Heart left ventricle (tissue), 16 donors: ENCODE measurements around the gene BTBD2. TPM values are rescaled to one million over a fixed set of nuclear protein-coding genes. Genes with fewer than 3 reads are reported as not detected.

Experiments used
- ATAC-seq, 4 donors: fragments of 200-7000 bp; cut with Tn5 transposase; one replicate each; pipeline ENCODE4 v1.9.1; 2020 to 2022; ENCODE audit warnings: moderate library complexity in 4 of 4, mild to moderate bottlenecking in 3 of 4, moderate number of reproducible peaks in 1 of 4
- DNase-seq, 5 donors: peaks; one replicate each; pipeline ENCODE4 v3.0.0-alpha.2; 2020
- H3K27ac ChIP-seq, 12 donors: fragments of 200-600 bp; sonication (generic) in 4 of 12; one replicate each; pipeline versions ENCODE4 v1.5.0 to v1.8.0; 2016 to 2022; ENCODE audit warnings: mild to moderate bottlenecking in 2 of 12
- H3K27me3 ChIP-seq, 9 donors: fragments of 200-600 bp; sonication (generic) in 2 of 9; one replicate each; pipeline versions ENCODE4 v1.5.1 to v1.8.0; 2016 to 2022; ENCODE audit warnings: mild to moderate bottlenecking in 3 of 9
- H3K36me3 ChIP-seq, 9 donors: fragments of 200-600 bp; sonication (generic) in 2 of 9; one replicate each; pipeline versions ENCODE4 v1.5.0 to v1.8.0; 2018 to 2022; ENCODE audit warnings: mild to moderate bottlenecking in 2 of 9
- H3K4me1 ChIP-seq, 12 donors: fragments of 200-600 bp; sonication (generic) in 4 of 12; one replicate each; pipeline versions ENCODE4 v1.5.0 to v1.8.0; 2016 to 2022; ENCODE audit warnings: mild to moderate bottlenecking in 3 of 12
- H3K4me3 ChIP-seq, 12 donors: fragments of 200-600 bp; sonication (generic) in 4 of 12; one replicate each; pipeline versions ENCODE4 v1.5.0 to v1.8.0; 2017 to 2022; ENCODE audit warnings: mild to moderate bottlenecking in 9 of 12, moderate library complexity in 4 of 12
- H3K9me3 ChIP-seq, 12 donors: fragments of 200-600 bp; sonication (generic) in 4 of 12; one replicate each; pipeline versions ENCODE4 v1.5.0 to v1.8.0; 2016 to 2022; ENCODE audit warnings: mild to moderate bottlenecking in 1 of 12
- POLR2A ChIP-seq, 2 donors: fragments of 450-650 bp; IDR thresholded peaks; one replicate each; pipeline ENCODE4 v1.6.1; 2017; ENCODE audit warnings: antibody characterized with exemption in 2 of 2, mild to moderate bottlenecking in 2 of 2, moderate library complexity in 2 of 2
- WGBS, 4 donors: extraction: QIAGEN DNeasy Blood & Tissue Kit in 2 of 4; methylation state at CpG; one replicate each; pipeline versions ENCODE4 v1.1.5 to v1.1.7; 2013 to 2018; 5-methylcytosine and 5-hydroxymethylcytosine counted together
- intact Hi-C, 10 donors: fragments of 100-400 bp; cut with DNase I; formaldehyde crosslinking; loops; one replicate each; pipeline versions ENCODE4 v1.11.1 to v1.14.2; 2022
- polyA plus RNA-seq, 2 donors: library from polyadenylated mRNA; stranded (reverse); fragments of 200-250 nt; gene quantifications; one replicate each; pipeline ENCODE4 v1.2.3, GENCODE V29; 2013
- total RNA-seq, 9 donors: library from RNA; depleted of rRNA in 2 of 9; stranded (reverse); fragments of >200 nt in 2 of 9; fragmentation: NEBNext Ultra II Directional in 3 of 9; extraction: Animal tissue kit (Norgen Biotek cat#: 25700) in 3 of 9; gene quantifications; one replicate each; pipeline versions ENCODE4 v1.1.0 to v1.2.4, GENCODE V29; 2016 to 2023
- TF ChIP-seq, protein P1 (sequence below), 12 donors: fragments of 200-600 bp; sonication (generic) in 4 of 12; IDR thresholded peaks; one replicate each; pipeline versions ENCODE4 v1.5.0 to v1.8.0; 2018 to 2022; ENCODE audit warnings: antibody characterized with exemption in 12 of 12, mild to moderate bottlenecking in 5 of 12
- donor health status: ischemic (EF 13 %, LVEDD 7.1; RV severe dilation, severe dysfunction).
- donor health status: healthy with polysubstance abuse.
- donor health status: DM: no; HTN: yes; CAD: no.
- donor health status: DM: no; HTN: no; CAD: no.
- donor health status: ischemic (EF 25% LVEDD 6.9; RV normal size, moderate dysfunction).
- donor health status: ischemic (EF 25% LVEDD 5.7; RV mildly dilated, moderate dysfunction).
- donor health status: healthy.
- donor health status: DM: yes; HTN: yes; CAD: no.
- donor health status: ischemic (EF 35%, LVEDD 5.7; RV mildly dilated, moderate dysfunction).
- donor health status: nonischemic (EF 11% LVEDD 7.7; RV severe dilation, severe dysfunction).
- donor health status: DM: yes; HTN: yes; CAD: no.
- donor health status: PGD.
- donor health status: ischemic (EF 29% LVEDD 5.4; RV normal size, mild dysfunction).
- donor health status: nonischemic (EF 23%, LVEDD 6.1; RV moderate dilation, normal function).

Gene BTBD2
- total and polyA plus RNA-seq, 11 donors: 39.4 to 81.8 (median 51.8) TPM

DNA sequence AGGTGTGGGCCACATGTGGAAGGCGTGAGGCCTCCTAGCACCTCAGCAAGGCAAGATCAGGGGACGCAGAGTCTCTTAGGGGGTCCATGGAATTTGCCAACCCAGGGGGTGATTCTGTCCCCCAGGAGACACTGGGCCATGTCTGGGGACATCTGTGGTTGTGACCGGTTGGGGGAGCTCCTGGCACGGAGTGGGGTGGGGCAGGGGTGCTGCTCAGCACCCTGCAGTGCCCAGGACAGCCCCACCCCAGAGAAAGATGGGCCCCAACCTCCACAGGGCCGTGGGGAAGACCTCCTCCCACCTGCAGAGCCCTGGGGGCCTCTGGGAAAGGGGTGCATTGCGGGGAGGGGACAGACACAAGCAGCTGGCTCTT lies 31.5 kb upstream of the BTBD2 start:
- Histone ChIP-seq H3K27ac (peak overlapping the region in 11 of 12 donors; percentile 36 to 99 (median 95)), H3K27me3 (no peaks in the 10 kb centered on the region), H3K9me3 (no peaks in the 10 kb centered on the region), H3K36me3 (peaks cover 0 to 59% (median 34%) of the 10 kb centered on the region in 9 donors), H3K4me1 (peaks cover 30 to 87% (median 84%) of the 10 kb centered on the region in 12 donors), H3K4me3 (no peak overlapping the region)
- ATAC-seq (no peak), DNase-seq (no peak)
- TF ChIP-seq POLR2A (IDR thresholded peaks at IDR 0.05): no peak
- TF ChIP-seq, protein P1, sequence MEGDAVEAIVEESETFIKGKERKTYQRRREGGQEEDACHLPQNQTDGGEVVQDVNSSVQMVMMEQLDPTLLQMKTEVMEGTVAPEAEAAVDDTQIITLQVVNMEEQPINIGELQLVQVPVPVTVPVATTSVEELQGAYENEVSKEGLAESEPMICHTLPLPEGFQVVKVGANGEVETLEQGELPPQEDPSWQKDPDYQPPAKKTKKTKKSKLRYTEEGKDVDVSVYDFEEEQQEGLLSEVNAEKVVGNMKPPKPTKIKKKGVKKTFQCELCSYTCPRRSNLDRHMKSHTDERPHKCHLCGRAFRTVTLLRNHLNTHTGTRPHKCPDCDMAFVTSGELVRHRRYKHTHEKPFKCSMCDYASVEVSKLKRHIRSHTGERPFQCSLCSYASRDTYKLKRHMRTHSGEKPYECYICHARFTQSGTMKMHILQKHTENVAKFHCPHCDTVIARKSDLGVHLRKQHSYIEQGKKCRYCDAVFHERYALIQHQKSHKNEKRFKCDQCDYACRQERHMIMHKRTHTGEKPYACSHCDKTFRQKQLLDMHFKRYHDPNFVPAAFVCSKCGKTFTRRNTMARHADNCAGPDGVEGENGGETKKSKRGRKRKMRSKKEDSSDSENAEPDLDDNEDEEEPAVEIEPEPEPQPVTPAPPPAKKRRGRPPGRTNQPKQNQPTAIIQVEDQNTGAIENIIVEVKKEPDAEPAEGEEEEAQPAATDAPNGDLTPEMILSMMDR (IDR thresholded peaks at IDR 0.05): no peak
- intact Hi-C loops: no loop called here
- 76 to 85% (median 80%) methylated on average over 6 of the region's 6 CpGs for WGBS, 4 donors

DNA sequence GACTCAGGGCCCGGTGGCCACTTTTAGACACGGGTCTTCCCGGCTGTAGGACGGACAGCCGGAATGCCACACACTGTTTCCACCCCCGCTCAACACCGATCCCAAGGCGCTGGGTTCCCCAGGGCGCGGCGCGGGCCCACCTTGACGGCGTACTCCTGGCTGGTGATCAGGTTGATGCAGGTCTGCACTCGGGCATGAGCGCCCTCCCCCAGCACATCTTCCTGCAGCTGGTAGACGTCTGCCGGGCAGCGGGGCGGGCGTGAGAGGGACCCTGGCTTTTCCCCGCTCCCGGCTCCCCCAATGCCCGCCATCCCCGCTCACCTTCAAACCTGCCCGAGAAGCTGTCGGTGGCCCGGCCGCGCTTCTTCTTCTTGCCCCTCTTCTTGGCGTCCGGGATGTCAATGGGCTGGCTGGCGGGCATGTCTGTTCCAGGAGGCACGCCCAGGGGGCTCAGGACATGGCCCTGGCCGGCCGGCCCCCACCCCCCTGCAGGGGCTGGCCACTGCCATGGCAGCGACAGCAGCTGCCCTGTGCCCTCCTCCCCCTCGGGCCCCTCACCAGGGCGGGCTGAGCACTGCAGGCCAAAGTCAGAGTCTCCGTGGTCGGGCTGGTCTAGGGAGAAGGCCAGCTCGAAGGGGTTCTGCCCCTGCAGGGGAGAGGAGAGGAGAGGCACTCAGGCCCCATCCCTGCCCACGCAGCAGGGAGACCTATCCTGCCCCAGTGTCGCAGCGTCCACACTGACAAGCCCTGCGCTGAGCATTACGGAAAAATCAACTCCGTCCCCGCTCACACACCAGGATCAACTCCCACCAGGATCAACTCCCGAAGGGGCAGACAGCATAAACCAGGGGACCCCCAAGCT lies 30.8 kb upstream of the BTBD2 start:
- intact Hi-C loops: no loop called here
- DNase-seq: no peak
- TF ChIP-seq POLR2A (IDR thresholded peaks at IDR 0.05): no peak
- TF ChIP-seq, protein P1 (IDR thresholded peaks at IDR 0.05): no peak
- H3K36me3 ChIP-seq: peaks cover 0 to 65% (median 40%) of the 10 kb centered on the region in 9 donors
- H3K4me1 ChIP-seq: peaks cover 33 to 86% (median 83%) of the 10 kb centered on the region in 12 donors
- no peaks in the 10 kb centered on the region for H3K27me3 ChIP-seq
- no peak for ATAC-seq
- H3K4me3 ChIP-seq: no peak overlapping the region
- H3K9me3 ChIP-seq: no peaks in the 10 kb centered on the region
- H3K27ac ChIP-seq: peak overlapping the region; percentile 42 to 99 (median 91)
- WGBS, 4 donors: 88 to 93% (median 90%) methylated on average over 34 to 50 of the region's 50 CpGs

- H3K4me3 ChIP-seq: no peak overlapping the region
- 30 to 49% (median 40%) methylated on average over 10 to 14 of the region's 14 CpGs for WGBS, 4 donors
- H3K4me1 ChIP-seq: peaks cover 37 to 93% (median 90%) of the 10 kb centered on the region in 12 donors
- no peaks in the 10 kb centered on the region for H3K9me3 ChIP-seq
- H3K36me3 ChIP-seq: peaks cover 0 to 72% (median 46%) of the 10 kb centered on the region in 9 donors
- no peaks in the 10 kb centered on the region for H3K27me3 ChIP-seq
- TF ChIP-seq, protein P1 (IDR thresholded peaks at IDR 0.05): no peak
- no peak for TF ChIP-seq POLR2A (IDR thresholded peaks at IDR 0.05)
- peak overlapping the region; percentile 42 to 99 (median 90) for H3K27ac ChIP-seq
- peak in 1 of 5 donors; percentile 51 for DNase-seq
- intact Hi-C loops: no loop called here
- ATAC-seq: no peak
These were observed 30.1 kb upstream of the BTBD2 start for GRCh38 chr19:2045501-2046045.
